Stimulated activated CD4-positive, alpha-beta T cell treated with anti-CD3 and anti-CD28 coated beads, Interleukin-4, amount 100 ng/mL, for 48 hours (primary cell): ENCODE data around the gene FBXL4.
"Not testable (repeated sequence)": the region's sequence is repeated elsewhere in the genome, so short reads cannot be mapped to it uniquely, and the experiment has no call there.

Experiments used
- DNase-seq, 2 donors: peaks; one replicate each; pipeline ENCODE4 v3.0.0-alpha.2; 2020; ENCODE audit warnings: low read depth in 2 of 2

Gene FBXL4

GRCh38 chr6:98945311-98946115 is 2.2 kb downstream of the FBXL4 start:
- DNase-seq, result no peak

- no peak for DNase-seq
Observed at GRCh38 chr6:98944598-98945081, 3.1 kb downstream of the FBXL4 start.

- no peak for DNase-seq
Observed at GRCh38 chr6:98944168-98944567, 3.6 kb downstream of the FBXL4 start.

- no peak for DNase-seq
Observed at GRCh38 chr6:98942263-98942803, 5.4 kb downstream of the FBXL4 start.

- DNase-seq, result no peak
Observed at GRCh38 chr6:98941319-98941718, 6.4 kb downstream of the FBXL4 start.

- no peak for DNase-seq
Observed at GRCh38 chr6:98937351-98937750, 10.4 kb downstream of the FBXL4 start.

- no peak for DNase-seq
Observed at GRCh38 chr6:98932381-98932780, 15.4 kb downstream of the FBXL4 start.

GRCh38 chr6:98931696-98932095 is 16.1 kb downstream of the FBXL4 start:
- no peak for DNase-seq

- no peak for DNase-seq
Observed at GRCh38 chr6:98929498-98930060, 18.2 kb downstream of the FBXL4 start.

- DNase-seq, result no peak
Observed at GRCh38 chr6:98928688-98929087, 19.1 kb downstream of the FBXL4 start.

GRCh38 chr6:98927534-98927933 is 20.2 kb downstream of the FBXL4 start:
- no peak for DNase-seq

GRCh38 chr6:98925831-98926230 is 21.9 kb downstream of the FBXL4 start:
- no peak for DNase-seq

- DNase-seq, result no peak
Observed at GRCh38 chr6:98924647-98925046, 23.1 kb downstream of the FBXL4 start.

- no peak for DNase-seq
Observed at GRCh38 chr6:98920904-98921431, 26.8 kb downstream of the FBXL4 start.

- not testable (repeated sequence) for DNase-seq
Observed at GRCh38 chr6:98910946-98911345, 36.8 kb downstream of the FBXL4 start.

- no peak for DNase-seq
Observed at GRCh38 chr6:98909236-98909635, 38.5 kb downstream of the FBXL4 start.

GRCh38 chr6:98906342-98906741 is 41.4 kb downstream of the FBXL4 start:
- DNase-seq, result not testable (repeated sequence)

GRCh38 chr6:98905759-98906158 is 42.0 kb downstream of the FBXL4 start:
- no peak for DNase-seq

- DNase-seq, result no peak
Observed at GRCh38 chr6:98904096-98904495, 43.6 kb downstream of the FBXL4 start.

GRCh38 chr6:98900706-98901105 is 47.0 kb downstream of the FBXL4 start:
- no peak for DNase-seq

- DNase-seq, result no peak
Observed at GRCh38 chr6:98894810-98895209, 52.9 kb downstream of the FBXL4 start.

- no peak for DNase-seq
Observed at GRCh38 chr6:98887650-98888049, 60.1 kb downstream of the FBXL4 start.

GRCh38 chr6:98885330-98885729 is 62.4 kb downstream of the FBXL4 start:
- no peak for DNase-seq
